ENCODE data around the gene MGMT. TPM values are rescaled to one million over a fixed set of nuclear protein-coding genes. Genes with fewer than 3 reads are reported as not detected.

The MGMT gene
- total RNA-seq, 2 experiments from 2014 or later, result 17.0 to 24.8 TPM

GRCh38 chr10:129756912-129757901 lies 290.2 kb downstream of the MGMT start:
- DNase-seq, result peak; percentile 15
- no peak overlapping the region for H3K27ac Mint-ChIP-seq

GRCh38 chr10:129758207-129759021 lies 291.4 kb downstream of the MGMT start:
- Mint-ChIP-seq H3K4me3 (no peak overlapping the region), H3K4me1 (peaks cover 5% of the 10 kb centered on the region), H3K36me3 (peaks cover 1% of the 10 kb centered on the region), H3K27me3 (no peaks in the 10 kb centered on the region), H3K27ac (no peak overlapping the region), H3K9me3 (ENCODE audit: low read depth) (peaks cover 2% of the 10 kb centered on the region)
- CTCF ChIA-PET, result no interaction called here
- DNase-seq, result peak; percentile 34
- no peak for ATAC-seq

More at GRCh38 chr10:129756912-129757901, 290.2 kb downstream of the MGMT start:
- H3K27me3 Mint-ChIP-seq, result no peaks in the 10 kb centered on the region
- CTCF ChIA-PET, result no interaction called here
- ATAC-seq, result no peak
- no peak overlapping the region for H3K4me3 Mint-ChIP-seq
- peaks cover 1% of the 10 kb centered on the region for H3K36me3 Mint-ChIP-seq
- peaks cover 5% of the 10 kb centered on the region for H3K4me1 Mint-ChIP-seq
- H3K9me3 Mint-ChIP-seq (ENCODE audit: low read depth), result peaks cover 5% of the 10 kb centered on the region

GRCh38 chr10:129759214-129760002 lies 292.4 kb downstream of the MGMT start:
- CTCF ChIA-PET, result no interaction called here
- Mint-ChIP-seq H3K9me3 (ENCODE audit: low read depth) (peaks cover under 1% of the 10 kb centered on the region), H3K36me3 (no peaks in the 10 kb centered on the region), H3K27ac (no peak overlapping the region), H3K27me3 (no peaks in the 10 kb centered on the region), H3K4me1 (peaks cover 5% of the 10 kb centered on the region), H3K4me3 (no peak overlapping the region)
- ATAC-seq (no peak), DNase-seq (peak; percentile 26)

- Mint-ChIP-seq H3K27ac (no peak overlapping the region), H3K4me1 (peaks cover 5% of the 10 kb centered on the region), H3K27me3 (no peaks in the 10 kb centered on the region), H3K36me3 (no peaks in the 10 kb centered on the region), H3K9me3 (ENCODE audit: low read depth) (no peaks in the 10 kb centered on the region), H3K4me3 (no peak overlapping the region)
- CTCF ChIA-PET, result no interaction called here
- no peak for ATAC-seq
- DNase-seq, result peak; percentile 31
These were observed 292.9 kb downstream of the MGMT start for GRCh38 chr10:129760003-129760315.

GRCh38 chr10:129760416-129760815 lies 293.4 kb downstream of the MGMT start:
- Mint-ChIP-seq H3K27ac (no peak overlapping the region), H3K36me3 (no peaks in the 10 kb centered on the region), H3K4me3 (no peak overlapping the region), H3K27me3 (no peaks in the 10 kb centered on the region), H3K9me3 (ENCODE audit: low read depth) (no peaks in the 10 kb centered on the region), H3K4me1 (peaks cover 5% of the 10 kb centered on the region)
- DNase-seq (no peak), ATAC-seq (no peak)
- CTCF ChIA-PET, result no interaction called here

- Mint-ChIP-seq H3K4me1 (peaks cover 5% of the 10 kb centered on the region), H3K27ac (no peak overlapping the region), H3K36me3 (no peaks in the 10 kb centered on the region), H3K9me3 (ENCODE audit: low read depth) (no peaks in the 10 kb centered on the region), H3K27me3 (no peaks in the 10 kb centered on the region), H3K4me3 (no peak overlapping the region)
- no peak for ATAC-seq
- CTCF ChIA-PET, result no interaction called here
- DNase-seq, result peak; percentile 37
These were observed 294.3 kb downstream of the MGMT start for GRCh38 chr10:129761197-129761972.

GRCh38 chr10:129761981-129762956 lies 295.2 kb downstream of the MGMT start:
- CTCF ChIA-PET, result no interaction called here
- Mint-ChIP-seq H3K27me3 (no peaks in the 10 kb centered on the region), H3K9me3 (ENCODE audit: low read depth) (no peaks in the 10 kb centered on the region), H3K4me3 (no peak overlapping the region), H3K36me3 (no peaks in the 10 kb centered on the region), H3K4me1 (peaks cover 2% of the 10 kb centered on the region), H3K27ac (no peak overlapping the region)
- no peak for ATAC-seq
- peak; percentile 26 for DNase-seq

- H3K27me3 Mint-ChIP-seq, result no peaks in the 10 kb centered on the region
- no peaks in the 10 kb centered on the region for H3K36me3 Mint-ChIP-seq
These were observed 297.2 kb downstream of the MGMT start for GRCh38 chr10:129764011-129764900.

GRCh38 chr10:129764901-129765663 lies 298.0 kb downstream of the MGMT start:
- ATAC-seq (no peak), DNase-seq (peak; percentile 16)
- no peak overlapping the region for H3K27ac Mint-ChIP-seq
- no peaks in the 10 kb centered on the region for H3K4me1 Mint-ChIP-seq
- H3K9me3 Mint-ChIP-seq (ENCODE audit: low read depth), result no peaks in the 10 kb centered on the region
- peaks cover 3% of the 10 kb centered on the region for H3K36me3 Mint-ChIP-seq
- CTCF ChIA-PET, result no interaction called here
- H3K4me3 Mint-ChIP-seq, result no peak overlapping the region
- no peaks in the 10 kb centered on the region for H3K27me3 Mint-ChIP-seq

More at GRCh38 chr10:129764011-129764900, 297.2 kb downstream of the MGMT start:
- Mint-ChIP-seq H3K9me3 (ENCODE audit: low read depth) (no peaks in the 10 kb centered on the region), H3K4me1 (no peaks in the 10 kb centered on the region), H3K4me3 (no peak overlapping the region), H3K27ac (no peak overlapping the region)
- CTCF ChIA-PET, result no interaction called here
- no peak for ATAC-seq
- DNase-seq, result peak; percentile 23

GRCh38 chr10:129765664-129766550 lies 298.9 kb downstream of the MGMT start:
- no peak overlapping the region for H3K27ac Mint-ChIP-seq
- CTCF ChIA-PET, result no interaction called here
- peak; percentile 25 for DNase-seq
- no peak for ATAC-seq
- no peaks in the 10 kb centered on the region for H3K4me1 Mint-ChIP-seq
- peaks cover 3% of the 10 kb centered on the region for H3K36me3 Mint-ChIP-seq
- H3K9me3 Mint-ChIP-seq (ENCODE audit: low read depth), result no peaks in the 10 kb centered on the region
- H3K4me3 Mint-ChIP-seq, result no peak overlapping the region
- H3K27me3 Mint-ChIP-seq, result no peaks in the 10 kb centered on the region
